Ovary (tissue), 9 donors: ENCODE measurements around the gene ILF2. TPM values are rescaled to one million over a fixed set of nuclear protein-coding genes. Genes with fewer than 3 reads are reported as not detected.

Experiments used
- DNase-seq, 5 donors: peaks; one replicate each; pipeline ENCODE4 v3.0.0-alpha.2; 2019 to 2020
- H3K27ac ChIP-seq, 2 donors: fragments of 200-600 bp; one replicate each; pipeline versions ENCODE4 v1.5.1 to v1.8.0; 2019 to 2022
- H3K27me3 ChIP-seq: fragments of 200-600 bp; one replicate; pipeline ENCODE4 v1.8.0; 2022
- H3K36me3 ChIP-seq: fragments of 200-600 bp; sonication (generic); one replicate; pipeline ENCODE4 v1.5.1; 2019
- H3K4me1 ChIP-seq: one replicate; pipeline ENCODE4 v1.8.1; 2013; ENCODE audit warnings: mild to moderate bottlenecking, moderate library complexity; ENCODE audit not compliant: insufficient read depth
- H3K4me3 ChIP-seq: fragments of 200-600 bp; sonication (generic); one replicate; pipeline ENCODE4 v1.5.1; 2017
- H3K9me3 ChIP-seq, 2 donors: fragments of 200-600 bp in 1 of 2; sonication (generic) in 1 of 2; one replicate each; pipeline versions ENCODE4 v1.5.1 to v1.8.1; 2013 to 2019; ENCODE audit warnings: mild to moderate bottlenecking in 1 of 2, moderate library complexity in 1 of 2
- EP300 ChIP-seq: sonication (generic); formaldehyde crosslinking; IDR thresholded peaks from one replicate; pipeline ENCODE4 v1.6.1; 2017; ENCODE audit warnings: antibody characterized with exemption
- POLR2A ChIP-seq: fragments of 450-650 bp; IDR thresholded peaks from one replicate; pipeline ENCODE4 v1.6.1; 2017; ENCODE audit warnings: antibody characterized with exemption, mild to moderate bottlenecking, moderate library complexity
- WGBS, 3 donors: extraction: QIAGEN DNeasy Blood & Tissue Kit in 1 of 3; methylation state at CpG; one replicate each; pipeline versions ENCODE4 v1.1.5 to v1.1.7; 2013 to 2017; 5-methylcytosine and 5-hydroxymethylcytosine counted together
- intact Hi-C, 4 donors: fragments of 100-400 bp; cut with DNase I; formaldehyde crosslinking; loops; one replicate each; pipeline versions ENCODE4 v1.11.0 to v1.15.1; 2022 to 2023
- polyA plus RNA-seq, 2 donors: library from polyadenylated mRNA; stranded (reverse); fragments of 200-250 nt in 1 of 2; fragments of 350-450 nt in 1 of 2; fragmentation: Illumina TruSeq in 1 of 2; extraction: RNeasy Lipid Tissue Mini Kit (QIAGEN cat#74804) in 1 of 2; gene quantifications; one replicate each; pipeline ENCODE4 v1.2.3, GENCODE V29; 2013 to 2014
- total RNA-seq, 7 donors: library from RNA; depleted of rRNA in 2 of 7; stranded (reverse); fragments of >200 nt in 2 of 7; fragmentation: NEBNext Ultra II Directional in 3 of 7; extraction: Animal tissue kit (Norgen Biotek cat#: 25700) in 3 of 7; gene quantifications; one replicate each; pipeline versions ENCODE4 v1.1.0 to v1.2.4, GENCODE V29; 2016 to 2023
- TF ChIP-seq, protein P1 (sequence below), 3 donors: fragments of 450-650 bp in 2 of 3; fragments of 200-600 bp in 1 of 3; IDR thresholded peaks; one replicate each; pipeline versions ENCODE4 v1.5.1 to v1.8.0; 2016 to 2022; ENCODE audit warnings: antibody characterized with exemption in 3 of 3, mild to moderate bottlenecking in 1 of 3
- donor health status: DM: no; HTN: no; CAD: no; lungs with moderate emphysema.
- donor health status: DM: no; HTN: no; CAD: no.
- donor health status: Bipolar disorder and iron deficiency.
- donor health status: DM: yes; HTN: yes; CAD: no.
- donor health status: DM: no; HTN: no; CAD: no.
- donor health status: DM: yes; HTN: yes; CAD: no.

Gene ILF2
- total and polyA plus RNA-seq, 9 donors = 87.3 to 206 (median 122) TPM

DNA sequence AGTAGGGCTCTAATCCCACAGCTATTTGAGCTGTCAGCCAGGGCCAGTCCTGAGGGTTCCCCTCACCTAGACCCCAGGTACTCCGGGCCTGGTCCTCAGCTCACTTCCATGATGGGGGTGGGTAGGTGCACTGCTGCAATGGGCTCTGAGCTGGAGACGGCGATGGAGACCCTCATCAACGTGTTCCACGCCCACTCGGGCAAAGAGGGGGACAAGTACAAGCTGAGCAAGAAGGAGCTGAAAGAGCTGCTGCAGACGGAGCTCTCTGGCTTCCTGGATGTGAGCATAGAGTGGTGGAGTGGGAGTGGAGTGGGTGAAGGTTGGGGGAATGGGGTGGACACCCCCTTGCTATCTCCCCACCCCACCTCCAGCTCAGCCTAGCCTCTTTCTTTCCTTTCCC is 40.4 kb downstream of the ILF2 start:
- 85 to 91% (median 89%) methylated on average over 7 of the region's 7 CpGs for WGBS, 3 donors
- Histone ChIP-seq H3K4me3 (no peak overlapping the region), H3K27ac (no peak overlapping the region), H3K4me1 (peaks cover 3% of the 10 kb centered on the region), H3K27me3 (no peaks in the 10 kb centered on the region), H3K36me3 (no peaks in the 10 kb centered on the region), H3K9me3 (no peaks in the 10 kb centered on the region)
- no peak for DNase-seq
- intact Hi-C loops = loop anchor here in 1 of 4 donors (10.0 kb wide), 1 partner anchor 116 kb away; no protein-coding TSS in a partner anchor
- no peak for TF ChIP-seq POLR2A

DNA sequence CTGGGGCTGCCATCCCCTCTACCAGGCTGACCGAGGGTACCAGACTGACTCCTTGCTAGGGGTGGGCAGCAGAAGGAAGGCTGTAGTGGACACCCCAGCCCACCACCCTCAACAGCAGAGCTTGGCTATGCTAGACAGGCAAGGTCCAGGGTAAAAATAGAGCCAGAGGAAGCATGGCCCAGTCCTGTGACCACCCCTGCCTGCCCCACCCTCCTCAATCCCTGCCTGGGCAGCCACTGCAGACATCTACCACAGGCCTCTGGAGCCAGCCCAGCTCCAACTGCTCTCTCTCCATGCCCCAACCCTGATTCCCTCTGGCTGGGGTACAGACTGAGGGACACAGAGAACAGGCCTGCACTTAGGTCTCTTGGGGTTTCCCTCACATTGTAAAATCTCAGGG is 40.8 kb downstream of the ILF2 start:
- TF ChIP-seq, protein P1, sequence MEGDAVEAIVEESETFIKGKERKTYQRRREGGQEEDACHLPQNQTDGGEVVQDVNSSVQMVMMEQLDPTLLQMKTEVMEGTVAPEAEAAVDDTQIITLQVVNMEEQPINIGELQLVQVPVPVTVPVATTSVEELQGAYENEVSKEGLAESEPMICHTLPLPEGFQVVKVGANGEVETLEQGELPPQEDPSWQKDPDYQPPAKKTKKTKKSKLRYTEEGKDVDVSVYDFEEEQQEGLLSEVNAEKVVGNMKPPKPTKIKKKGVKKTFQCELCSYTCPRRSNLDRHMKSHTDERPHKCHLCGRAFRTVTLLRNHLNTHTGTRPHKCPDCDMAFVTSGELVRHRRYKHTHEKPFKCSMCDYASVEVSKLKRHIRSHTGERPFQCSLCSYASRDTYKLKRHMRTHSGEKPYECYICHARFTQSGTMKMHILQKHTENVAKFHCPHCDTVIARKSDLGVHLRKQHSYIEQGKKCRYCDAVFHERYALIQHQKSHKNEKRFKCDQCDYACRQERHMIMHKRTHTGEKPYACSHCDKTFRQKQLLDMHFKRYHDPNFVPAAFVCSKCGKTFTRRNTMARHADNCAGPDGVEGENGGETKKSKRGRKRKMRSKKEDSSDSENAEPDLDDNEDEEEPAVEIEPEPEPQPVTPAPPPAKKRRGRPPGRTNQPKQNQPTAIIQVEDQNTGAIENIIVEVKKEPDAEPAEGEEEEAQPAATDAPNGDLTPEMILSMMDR (IDR thresholded peaks at IDR 0.05) = no peak
- TF ChIP-seq POLR2A = no peak
- no peak for TF ChIP-seq EP300
- WGBS, 3 donors = 67 to 94% (median 92%) methylated on average over 1 of the region's 1 CpG
- no peak for DNase-seq
- no peaks in the 10 kb centered on the region for H3K9me3 ChIP-seq
- H3K27me3 ChIP-seq = no peaks in the 10 kb centered on the region
- no peak overlapping the region for H3K27ac ChIP-seq
- H3K4me3 ChIP-seq = no peak overlapping the region
- H3K4me1 ChIP-seq = peaks cover 3% of the 10 kb centered on the region
- H3K36me3 ChIP-seq = no peaks in the 10 kb centered on the region
- intact Hi-C loops = loop anchor here in 2 of 4 donors (10.0 kb wide), 2 partner anchors 55 to 115 kb away; no protein-coding TSS in a partner anchor

DNA sequence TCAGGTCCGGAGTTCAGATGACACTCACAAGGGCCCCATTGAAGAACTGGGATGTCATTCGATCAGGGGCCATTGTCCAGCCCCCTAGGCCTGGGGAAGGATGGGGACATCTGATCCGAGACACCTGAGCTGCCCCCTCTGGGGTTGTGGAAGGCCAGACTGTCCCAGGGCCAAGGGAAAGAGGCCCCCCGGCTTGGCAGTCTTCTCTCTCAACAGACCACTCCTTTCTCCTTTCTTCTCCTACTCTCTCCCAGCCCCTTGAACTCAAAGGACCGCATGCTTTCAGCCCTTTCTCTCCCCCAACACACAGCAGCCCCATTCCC is 41.5 kb downstream of the ILF2 start:
- Histone ChIP-seq H3K36me3 (no peaks in the 10 kb centered on the region), H3K27me3 (no peaks in the 10 kb centered on the region), H3K9me3 (no peaks in the 10 kb centered on the region), H3K4me1 (peaks cover 3% of the 10 kb centered on the region), H3K4me3 (no peak overlapping the region), H3K27ac (no peak overlapping the region)
- no peak for TF ChIP-seq EP300
- TF ChIP-seq POLR2A = no peak
- TF ChIP-seq, protein P1 (IDR thresholded peaks at IDR 0.05) = no peak
- intact Hi-C loops = loop anchor here in 1 of 4 donors (10.0 kb wide), 1 partner anchor 55 kb away; no protein-coding TSS in a partner anchor
- WGBS, 3 donors = 71 to 78% (median 77%) methylated on average over 5 of the region's 5 CpGs
- DNase-seq = peak in 1 of 5 donors; percentile 18

DNA sequence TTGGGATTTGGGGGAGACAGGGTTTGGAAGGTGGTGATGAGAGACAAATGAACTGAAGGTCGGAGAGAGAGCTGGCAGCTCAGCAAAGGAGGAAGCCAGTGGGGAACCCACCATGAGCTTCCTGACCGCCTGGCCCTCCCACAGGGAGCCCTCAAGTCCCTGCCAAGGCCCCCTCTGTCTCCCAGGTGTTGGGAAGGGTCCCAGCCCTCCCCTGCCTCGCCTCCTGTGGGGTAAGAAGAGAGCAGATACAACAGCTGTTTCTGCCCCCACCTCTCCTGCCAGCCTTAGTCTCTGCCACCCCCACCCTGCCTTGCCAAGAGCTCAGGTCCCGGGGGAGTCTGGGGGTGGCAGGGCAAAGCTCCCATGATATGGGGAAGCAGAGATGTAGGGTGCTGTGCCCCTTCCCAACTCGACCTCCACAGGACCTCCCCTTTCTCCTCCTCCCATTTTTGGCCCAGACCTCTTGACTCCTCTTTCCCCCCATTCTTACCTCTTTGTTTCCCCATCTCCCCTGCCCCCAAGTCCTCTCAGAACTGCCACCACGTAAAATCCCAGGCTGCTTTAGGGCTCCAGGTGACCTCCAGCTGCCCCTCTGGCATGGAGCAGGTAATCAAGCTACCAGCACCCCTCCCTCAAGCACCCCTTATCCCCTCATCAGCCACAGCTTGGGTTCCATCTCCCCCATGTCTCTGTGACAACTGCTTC is 42.0 kb downstream of the ILF2 start:
- Histone ChIP-seq H3K27me3 (no peaks in the 10 kb centered on the region), H3K4me1 (peaks cover 3% of the 10 kb centered on the region), H3K9me3 (no peaks in the 10 kb centered on the region), H3K4me3 (no peak overlapping the region), H3K27ac (no peak overlapping the region), H3K36me3 (no peaks in the 10 kb centered on the region)
- intact Hi-C loops = loop anchor here in 1 of 4 donors (10.0 kb wide), 1 partner anchor 54 kb away; no protein-coding TSS in a partner anchor
- TF ChIP-seq, protein P1 (IDR thresholded peaks at IDR 0.05) = no peak
- no peak for TF ChIP-seq EP300
- TF ChIP-seq POLR2A = no peak
- 83 to 87% (median 83%) methylated on average over 6 of the region's 6 CpGs for WGBS, 3 donors
- peak in 1 of 5 donors; percentile 33 for DNase-seq
